Hypothalamus (tissue), 51 donors: ENCODE measurements around the gene BRMS1.
A peak's percentile ranks its signal among the peaks of the same experiment; 100 is the strongest.
"Not testable (repeated sequence)": the region's sequence is repeated elsewhere in the genome, so short reads cannot be mapped to it uniquely, and the experiment has no call there.

ENCODE experiments used
- DNase-seq, 51 donors: peaks; one replicate each; lab custom pipeline; 2025; lab: John Stamatoyannopoulos, UW

BRMS1 gene

GRCh38 chr11:66312549-66313320 is 32.2 kb downstream of the BRMS1 start:
- peak; percentile 48 to 97 (median 88) for DNase-seq

DNA sequence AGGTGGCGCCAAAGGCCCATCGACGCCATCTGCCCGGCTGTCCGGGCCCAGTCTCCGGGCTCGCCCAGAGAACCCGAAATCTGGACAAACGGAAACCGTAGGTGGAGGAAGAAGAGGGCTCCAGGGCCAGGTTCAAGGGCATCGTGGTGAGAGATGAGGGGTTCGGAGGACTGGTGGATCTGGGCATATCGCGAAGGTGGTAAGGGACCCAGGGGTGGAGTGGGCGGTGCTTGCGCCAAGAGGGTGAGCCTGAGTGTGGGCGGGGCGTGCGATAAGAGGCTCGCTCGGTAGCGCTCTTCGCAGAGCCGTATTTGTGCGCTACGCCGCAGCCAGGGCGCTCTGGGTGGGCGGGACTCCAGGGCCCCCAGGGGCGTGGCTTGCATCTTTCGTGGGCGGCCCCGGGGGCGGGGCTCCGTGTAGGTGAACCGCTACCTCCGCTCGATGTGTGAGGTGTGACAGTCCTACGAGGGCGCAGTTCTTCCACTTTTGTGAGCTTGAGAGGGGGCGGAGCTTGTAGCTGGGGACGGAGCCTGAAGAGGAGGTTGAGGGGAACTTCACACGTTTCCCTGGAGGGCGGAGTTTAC is 32.8 kb downstream of the BRMS1 start:
- peak in 50 of 51 donors; percentile 45 to 96 (median 75) for DNase-seq

DNA sequence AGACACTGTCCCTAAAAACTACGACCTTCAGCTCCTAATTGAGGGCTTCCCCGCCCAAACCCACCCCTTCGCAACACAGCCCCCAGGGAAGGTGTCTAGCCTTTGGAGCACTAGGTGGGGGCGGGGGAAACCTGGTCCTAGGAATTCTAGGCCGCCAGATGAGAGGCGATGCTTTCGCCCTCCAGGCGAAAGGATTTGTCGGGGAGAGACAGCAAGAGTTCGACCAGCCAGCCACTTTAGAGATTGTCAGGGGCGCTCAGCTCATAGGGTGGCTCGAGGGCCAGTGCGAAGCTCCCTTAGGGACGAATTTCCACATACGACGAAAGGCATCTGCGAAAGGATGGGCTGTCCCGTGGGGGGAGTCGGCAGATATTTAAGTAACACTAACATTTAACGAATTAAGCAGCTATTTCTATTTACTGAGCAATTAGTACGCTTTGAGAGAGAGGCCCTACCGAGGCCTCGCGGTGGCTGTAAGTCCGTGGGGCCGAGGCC is 33.4 kb downstream of the BRMS1 start:
- no peak for DNase-seq

GRCh38 chr11:66310803-66311440 is 34.0 kb downstream of the BRMS1 start:
- not testable (repeated sequence) for DNase-seq

DNA sequence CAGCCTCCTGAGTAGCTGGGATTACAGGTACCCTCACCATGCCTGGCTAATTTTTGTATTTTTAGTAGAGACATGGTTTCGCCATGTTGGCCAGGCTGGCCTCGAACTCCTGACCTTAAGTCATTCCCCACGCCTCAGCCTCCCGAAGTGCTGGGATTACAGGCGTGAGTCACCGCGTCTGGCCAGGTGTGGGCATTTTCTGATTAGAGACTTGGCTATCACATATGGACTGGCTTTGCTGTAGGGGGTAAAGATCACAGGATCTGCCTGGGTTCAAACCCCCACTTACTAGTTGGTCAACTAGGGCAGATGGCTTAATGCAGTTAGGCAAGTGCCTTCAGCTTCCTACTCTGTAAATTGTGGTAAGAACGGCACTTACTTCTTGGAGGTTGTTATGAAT is 34.6 kb downstream of the BRMS1 start:
- no peak for DNase-seq

DNA sequence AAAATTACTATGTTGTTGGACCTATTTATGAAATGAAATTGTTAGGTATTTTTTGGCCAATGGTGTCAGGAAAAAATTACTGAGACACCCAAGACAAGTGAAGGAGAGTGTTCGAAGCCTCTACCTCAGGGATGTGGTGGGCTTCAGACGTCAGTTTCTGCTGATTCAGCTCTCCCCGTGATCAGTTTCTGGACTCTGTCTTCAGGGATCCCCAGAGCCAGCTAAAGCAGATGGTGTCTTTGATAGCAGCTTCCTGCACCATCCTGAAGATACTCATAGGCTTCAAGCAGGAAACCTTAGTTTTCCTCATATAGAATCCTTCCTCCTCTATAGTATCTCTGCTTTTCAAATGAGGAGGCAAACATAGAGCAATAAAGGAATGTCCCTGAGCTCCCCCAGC is 35.4 kb downstream of the BRMS1 start:
- DNase-seq: no peak

DNA sequence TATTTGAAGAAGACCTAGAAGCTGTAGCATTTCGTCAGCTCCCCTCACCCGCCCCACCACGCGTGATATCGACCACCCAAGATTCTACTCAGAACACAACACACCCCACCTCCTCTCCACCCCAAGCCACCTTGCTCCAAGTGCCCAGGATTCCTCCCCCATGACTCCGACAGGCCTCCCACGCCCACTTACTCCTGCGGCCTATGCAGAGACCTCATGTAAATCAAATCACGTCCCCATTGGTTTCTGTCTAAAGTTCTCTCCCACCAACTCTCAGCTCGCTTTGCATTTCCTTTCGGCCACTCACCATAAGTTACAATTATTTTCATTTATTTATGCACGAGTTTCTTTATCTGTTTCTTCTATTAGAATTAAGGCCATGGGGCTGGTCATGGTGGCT is 42.2 kb downstream of the BRMS1 start:
- DNase-seq: no peak

DNA sequence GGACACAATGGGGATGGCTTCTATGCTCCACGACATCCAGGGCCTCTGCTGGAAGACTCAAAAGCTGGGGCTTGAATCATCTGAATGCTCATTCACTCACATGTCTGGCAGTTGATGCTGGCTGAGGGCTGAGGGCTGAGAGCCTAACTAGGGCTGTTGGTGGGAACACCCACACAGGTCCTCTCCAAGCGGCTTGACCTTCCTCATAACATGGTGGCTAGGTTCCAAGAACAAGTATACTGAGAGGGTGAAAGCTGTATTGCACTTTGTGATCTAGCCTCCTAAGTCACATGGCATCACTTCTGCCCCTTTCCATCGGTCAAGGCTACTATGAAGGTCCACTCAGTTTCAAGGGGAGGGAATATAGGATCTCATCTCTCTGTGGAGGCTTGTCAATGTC is 45.7 kb downstream of the BRMS1 start:
- no peak for DNase-seq

DNA sequence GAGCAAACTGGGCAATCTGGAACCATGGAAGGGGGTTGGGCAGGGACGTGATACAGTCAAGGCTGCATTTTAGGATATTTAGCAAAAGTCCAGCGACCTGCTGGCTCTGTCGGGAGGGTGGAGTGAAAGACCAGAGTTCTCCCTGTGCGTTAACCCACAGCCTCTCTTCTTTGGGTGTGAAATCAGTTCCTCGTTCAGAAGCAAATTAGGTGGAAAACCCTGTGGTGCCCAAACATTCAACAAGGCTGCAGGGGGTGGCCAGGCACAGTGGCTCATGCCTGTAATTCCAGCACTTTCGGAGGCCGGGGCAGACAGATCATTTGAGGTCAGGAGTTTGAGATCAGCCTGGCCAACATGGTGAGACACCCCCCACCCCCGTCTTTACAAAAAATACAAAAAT is 47.3 kb downstream of the BRMS1 start:
- DNase-seq: no peak

DNA sequence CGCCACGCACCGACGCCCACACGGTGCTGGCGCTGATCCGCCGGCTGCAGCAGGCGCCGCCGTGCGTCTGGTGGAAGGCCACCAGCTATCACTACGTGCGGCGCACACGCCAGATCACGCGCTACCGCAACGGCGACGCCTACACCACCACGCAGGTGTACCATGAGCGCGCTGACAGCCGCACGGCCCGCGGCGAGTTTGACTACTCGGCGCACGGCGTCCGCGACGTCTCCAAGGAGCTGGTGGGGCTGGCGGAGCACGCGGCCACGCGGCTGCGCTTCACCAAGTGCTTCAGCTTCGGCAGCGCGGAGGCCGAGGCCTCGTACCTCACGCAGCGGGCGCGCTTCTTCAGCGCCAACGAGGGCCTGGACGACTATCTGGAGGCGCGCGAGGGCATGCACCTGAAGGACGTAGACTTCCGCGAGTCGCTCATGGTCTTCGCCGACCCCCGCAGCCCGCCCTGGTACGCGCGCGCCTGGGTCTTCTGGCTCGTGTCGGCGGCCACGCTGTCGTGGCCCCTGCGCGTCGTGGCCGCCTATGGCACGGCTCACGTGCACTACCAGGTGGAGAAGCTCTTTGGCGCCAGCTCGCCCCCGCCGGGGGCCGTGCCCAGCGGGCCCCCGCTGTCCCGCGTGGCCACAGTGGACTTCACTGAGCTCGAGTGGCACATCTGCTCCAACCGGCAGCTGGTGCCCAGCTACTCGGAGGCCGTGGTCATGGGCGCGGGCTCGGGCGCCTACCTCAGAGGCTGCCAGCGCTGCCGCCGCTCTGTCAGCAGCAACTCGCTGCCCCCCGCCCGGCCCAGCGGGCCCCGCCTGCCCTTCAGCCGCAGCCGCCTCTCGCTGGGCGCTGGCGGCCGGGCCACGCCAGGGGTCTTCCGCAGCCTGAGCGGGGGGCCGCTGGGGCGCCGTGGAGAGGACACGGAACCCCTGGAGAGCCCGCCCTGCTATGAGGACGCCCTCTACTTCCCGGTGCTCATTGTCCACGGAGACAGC is 50.0 kb downstream of the BRMS1 start:
- no peak for DNase-seq

GRCh38 chr11:66293777-66294625 is 50.9 kb downstream of the BRMS1 start:
- DNase-seq: no peak

DNA sequence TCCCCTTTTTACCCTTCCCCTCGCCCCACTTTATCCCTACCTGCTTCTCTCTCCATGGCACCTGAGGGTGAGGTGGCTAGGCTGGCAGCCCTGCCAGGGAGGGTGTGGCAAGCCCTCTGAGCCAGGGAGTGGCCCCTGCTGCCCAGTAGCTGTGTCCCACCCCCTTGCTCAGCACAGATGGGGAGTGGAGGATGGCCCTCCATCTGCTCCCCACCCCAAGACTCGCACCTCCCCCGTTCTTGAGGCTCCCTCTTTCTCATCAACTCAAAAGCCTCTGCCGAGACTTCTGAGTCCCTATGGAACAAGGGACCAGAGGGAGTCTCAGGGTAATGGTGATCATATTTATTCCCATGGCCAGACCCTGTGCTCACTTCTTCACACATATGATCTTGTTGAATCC is 51.6 kb downstream of the BRMS1 start:
- DNase-seq: peak in 1 of 51 donors; percentile 28

GRCh38 chr11:66292543-66293332 is 52.2 kb downstream of the BRMS1 start:
- peak in 1 of 51 donors; percentile 33 for DNase-seq

GRCh38 chr11:66291706-66292542 is 53.0 kb downstream of the BRMS1 start, which contains the start of gene TMEM151A:
Gene TMEM151A (plus strand): TSS chr11:66291894. CDS start chr11:66292014, 120 bp downstream.
- peak in 20 of 51 donors; percentile 22 to 72 (median 40) for DNase-seq

DNA sequence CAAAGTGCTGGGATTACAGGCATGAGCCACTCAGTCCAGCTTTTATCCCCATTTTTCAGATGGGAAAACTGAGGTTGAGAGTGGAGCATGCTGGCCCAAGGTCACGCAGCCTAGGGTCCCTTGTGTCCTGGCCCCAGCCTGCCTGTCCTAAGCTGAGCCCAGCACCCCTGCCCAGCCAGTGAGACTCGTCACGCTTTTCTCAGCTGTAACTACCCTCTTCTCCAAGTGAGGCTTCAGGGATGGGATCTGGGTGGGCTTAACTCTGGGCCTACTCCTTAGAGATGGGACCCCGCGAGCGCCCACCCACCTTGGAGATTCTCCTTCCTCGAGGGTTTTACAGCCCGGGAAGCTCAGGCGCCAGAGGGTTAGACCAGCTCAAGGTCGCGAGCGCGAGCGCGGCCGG is 53.6 kb downstream of the BRMS1 start:
- peak in 5 of 51 donors; percentile 20 to 31 (median 29) for DNase-seq

GRCh38 chr11:66290330-66290621 is 54.6 kb downstream of the BRMS1 start:
- DNase-seq: no peak

DNA sequence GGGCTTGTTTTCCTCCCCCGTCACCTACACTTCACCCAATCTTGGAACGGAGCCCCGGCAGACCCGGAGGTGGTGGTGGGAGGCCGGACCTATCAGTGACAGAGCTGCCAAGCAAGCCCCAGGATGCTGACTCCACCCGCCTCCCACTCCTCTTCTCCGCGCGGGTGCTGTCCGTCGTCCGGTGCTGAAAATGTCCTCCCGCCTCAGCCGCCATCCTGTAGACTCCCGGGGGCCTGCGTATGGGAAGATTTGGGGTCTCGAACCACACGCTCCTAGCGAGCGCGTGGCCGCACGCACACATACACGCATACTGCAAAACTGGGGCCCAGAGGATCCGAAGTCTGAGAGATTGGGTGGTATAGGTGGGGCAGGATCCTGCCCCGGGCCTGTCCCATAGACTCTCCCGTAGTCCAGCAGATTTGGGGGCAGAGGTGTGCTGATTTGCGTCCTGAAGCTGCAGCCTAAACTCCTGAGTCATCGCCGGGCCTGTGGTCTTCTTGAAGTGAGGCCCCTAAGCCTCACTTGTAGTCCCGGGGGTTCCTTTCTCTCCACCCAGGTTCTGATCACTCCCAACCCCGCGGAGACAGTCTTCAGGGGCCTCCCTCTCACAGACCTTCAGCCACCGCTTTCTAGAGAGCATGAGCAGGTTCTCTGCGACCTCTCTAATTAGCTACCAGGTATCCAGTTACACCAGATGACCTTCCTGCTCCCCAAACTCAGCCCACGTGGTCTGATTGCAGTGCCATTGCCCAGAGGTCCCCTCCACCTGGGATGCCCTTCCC is 55.2 kb downstream of the BRMS1 start:
- peak in 23 of 51 donors; percentile 62 to 91 (median 73) for DNase-seq
